Measurements from ENCODE around the gene GIPR. TPM values are rescaled to one million over a fixed set of nuclear protein-coding genes. Genes with fewer than 3 reads are reported as not detected.
"Not testable (repeated sequence)": the region's sequence is repeated elsewhere in the genome, so short reads cannot be mapped to it uniquely, and the experiment has no call there.

Gene GIPR
- total and polyA plus RNA-seq, 8 donors, result 2.6 to 49.0 (median 7.7) TPM

- FAIRE-seq (peak; percentile 97), DNase-seq (peak; percentile 98 to 99 (median 99)), ATAC-seq (peak; percentile 90 to 95 (median 93))
- no peak for TF ChIP-seq CTCF (IDR thresholded peaks at IDR 0.05)
- WGBS, 2 donors, result 0 to 1% methylated on average over 50 to 51 of the region's 51 CpGs
- no peaks in the 10 kb centered on the region for H3K36me3 ChIP-seq
- H3K4me3 ChIP-seq, result peak overlapping the region; percentile 24 to 51 (median 37)
- no peaks in the 10 kb centered on the region for H3K9me3 ChIP-seq
- H3K27ac ChIP-seq, result peak overlapping the region; percentile 77 to 96 (median 84)
- intact Hi-C loops (cut with DNase I), result loop anchor here in 1 of 3 donors (10.0 kb wide), 1 partner anchor 47 kb away; the partner anchor contains the start of gene SIX5
- peaks cover 0 to 14% (median 8%) of the 10 kb centered on the region in 3 donors for H3K4me1 ChIP-seq
- H3K27me3 ChIP-seq, result no peaks in the 10 kb centered on the region
These were observed 49.3 kb downstream of the GIPR start for GRCh38 chr19:45717131-45717982.

- Histone ChIP-seq H3K36me3 (no peaks in the 10 kb centered on the region), H3K27ac (peak overlapping the region; percentile 77 to 96 (median 84)), H3K4me1 (peaks cover 0 to 14% (median 8%) of the 10 kb centered on the region in 3 donors), H3K4me3 (peak overlapping the region in 3 of 4 donors; percentile 29 to 51 (median 45)), H3K9me3 (no peaks in the 10 kb centered on the region), H3K27me3 (no peaks in the 10 kb centered on the region)
- DNase-seq (peak in 4 of 6 donors; percentile 52 to 75 (median 56)), ATAC-seq (peak in 1 of 4 donors; percentile 1), FAIRE-seq (no peak)
- intact Hi-C loops (cut with DNase I), result loop anchor here in 1 of 3 donors (10.0 kb wide), 1 partner anchor 47 kb away; the partner anchor contains the start of gene SIX5
- 40 to 45% methylated on average over 12 of the region's 12 CpGs for WGBS, 2 donors
- TF ChIP-seq CTCF (IDR thresholded peaks at IDR 0.05), result no peak
These were observed 50.1 kb downstream of the GIPR start for GRCh38 chr19:45717983-45718650.

GRCh38 chr19:45720065-45720464 lies 52.0 kb downstream of the GIPR start:
- H3K4me1 ChIP-seq, result peaks cover 0 to 14% (median 8%) of the 10 kb centered on the region in 3 donors
- not testable (repeated sequence) for FAIRE-seq

GRCh38 chr19:45728683-45729082 lies 60.7 kb downstream of the GIPR start:
- H3K4me1 ChIP-seq; FAIRE-seq; H3K9me3 ChIP-seq; intact Hi-C loops (cut with DNase I); DNase-seq; H3K27me3 ChIP-seq; H3K36me3 ChIP-seq; H3K4me3 ChIP-seq; H3K27ac ChIP-seq; ATAC-seq: not testable (repeated sequence)
- 93% methylated on average over 18 of the region's 18 CpGs for WGBS, 2 donors

More at GRCh38 chr19:45720065-45720464, 52.0 kb downstream of the GIPR start:
- DNase-seq; H3K9me3 ChIP-seq; intact Hi-C loops (cut with DNase I); H3K27me3 ChIP-seq; H3K4me3 ChIP-seq; ATAC-seq; H3K36me3 ChIP-seq: not testable (repeated sequence)
- H3K27ac ChIP-seq, result peak overlapping the region; percentile 28 to 66 (median 61)
- 86 to 89% methylated on average over 11 of the region's 11 CpGs for WGBS, 2 donors

GRCh38 chr19:45729800-45730290 lies 61.8 kb downstream of the GIPR start:
- WGBS, 2 donors, result 2% methylated on average over 10 of the region's 10 CpGs
- Histone ChIP-seq H3K36me3 (no peaks in the 10 kb centered on the region), H3K27me3 (no peaks in the 10 kb centered on the region), H3K27ac (peak overlapping the region in 2 of 4 donors; percentile 9 to 57), H3K9me3 (no peaks in the 10 kb centered on the region), H3K4me3 (peak overlapping the region; percentile 44 to 77 (median 58)), H3K4me1 (peaks cover 4 to 10% (median 8%) of the 10 kb centered on the region in 3 donors)
- ATAC-seq (peak; percentile 2 to 19 (median 6)), DNase-seq (peak in 1 of 6 donors; percentile 30), FAIRE-seq (no peak)
- intact Hi-C loops (cut with DNase I), result no loop called here
- no peak for TF ChIP-seq CTCF (IDR thresholded peaks at IDR 0.05)

Data from pancreas (tissue), 10 donors.